HG03571 (cell line): ENCODE measurements around the gene SHISA6.

Experiments
- ATAC-seq: cut with Tn5 transposase; IDR thresholded peaks from one replicate; pipeline ENCODE4 v1.9.1; 2021; ENCODE audit not compliant: unreplicated experiment

The SHISA6 gene

GRCh38 chr17:11240841-11241610 lies at the start of gene SHISA6:
Gene SHISA6 (plus strand): TSS chr17:11241213.
- ATAC-seq, result no peak

GRCh38 chr17:11195801-11196200 lies 45.2 kb upstream of the SHISA6 start:
- ATAC-seq, result no peak

GRCh38 chr17:11204991-11205390 lies 36.0 kb upstream of the SHISA6 start:
- ATAC-seq, result no peak

GRCh38 chr17:11205659-11206058 lies 35.4 kb upstream of the SHISA6 start:
- no peak for ATAC-seq

- no peak for ATAC-seq
Observed at GRCh38 chr17:11209906-11210305, 31.1 kb upstream of the SHISA6 start.

- no peak for ATAC-seq
Observed at GRCh38 chr17:11212792-11213191, 28.2 kb upstream of the SHISA6 start.

GRCh38 chr17:11216976-11217375 lies 24.0 kb upstream of the SHISA6 start:
- no peak for ATAC-seq

- no peak for ATAC-seq
Observed at GRCh38 chr17:11221196-11221595, 19.8 kb upstream of the SHISA6 start.

GRCh38 chr17:11221721-11222120 lies 19.3 kb upstream of the SHISA6 start:
- no peak for ATAC-seq

- ATAC-seq, result no peak
Observed at GRCh38 chr17:11238705-11239104, 2.3 kb upstream of the SHISA6 start.

- ATAC-seq, result no peak
Observed at GRCh38 chr17:11239379-11239970, 1.5 kb upstream of the SHISA6 start.

- ATAC-seq, result no peak
Observed at GRCh38 chr17:11240041-11240840, 772 bp upstream of the SHISA6 start.

GRCh38 chr17:11241611-11242226 lies 706 bp downstream of the SHISA6 start:
- ATAC-seq, result no peak

- no peak for ATAC-seq
Observed at GRCh38 chr17:11242411-11242810, 1.4 kb downstream of the SHISA6 start.

- ATAC-seq, result no peak
Observed at GRCh38 chr17:11244776-11245175, 3.8 kb downstream of the SHISA6 start.

GRCh38 chr17:11245187-11245586 lies 4.2 kb downstream of the SHISA6 start:
- ATAC-seq, result no peak

GRCh38 chr17:11245791-11246190 lies 4.8 kb downstream of the SHISA6 start:
- ATAC-seq, result no peak

GRCh38 chr17:11250161-11250560 lies 9.1 kb downstream of the SHISA6 start:
- ATAC-seq, result no peak

- ATAC-seq, result no peak
Observed at GRCh38 chr17:11251561-11252107, 10.6 kb downstream of the SHISA6 start.

- no peak for ATAC-seq
Observed at GRCh38 chr17:11252146-11252545, 11.1 kb downstream of the SHISA6 start.

- ATAC-seq, result no peak
Observed at GRCh38 chr17:11256877-11257276, 15.9 kb downstream of the SHISA6 start.
